Left hindlimb (tissue), 1 donor: ENCODE data around the gene SMTNL1.

Source experiments
- DNase-seq: peaks from one replicate; pipeline ENCODE4 v3.0.0-alpha.2; 2018

Gene SMTNL1

DNA sequence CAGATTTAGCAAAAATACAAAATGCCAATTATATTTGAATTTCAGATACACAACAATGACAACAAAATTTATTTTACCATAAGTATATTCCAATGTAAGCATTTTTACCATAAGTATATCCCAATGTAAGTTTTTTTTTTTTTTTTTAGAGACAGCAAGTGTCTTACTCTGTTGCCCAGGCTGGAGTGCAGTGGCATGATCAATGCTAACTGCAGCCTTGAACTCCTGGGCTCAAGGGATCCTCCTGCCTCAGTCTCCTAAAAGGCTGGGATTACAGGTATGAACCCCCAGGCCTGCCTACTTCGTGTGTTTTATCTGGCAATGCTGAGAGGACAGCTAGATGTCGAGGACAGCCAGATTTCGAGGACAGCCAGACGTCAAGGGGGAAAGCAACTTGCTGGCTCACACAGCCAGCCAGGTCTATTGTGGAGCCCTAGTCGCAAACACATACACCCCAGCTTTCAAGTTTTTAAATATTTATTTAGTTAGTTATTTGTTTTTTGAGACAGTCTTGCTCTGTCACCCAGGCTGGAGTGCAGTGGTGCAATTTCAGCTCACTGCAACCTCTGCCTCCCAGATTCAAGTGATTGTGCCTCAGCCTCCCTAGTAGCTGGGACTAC is 59.0 kb downstream of the SMTNL1 start:
- no peak for DNase-seq

DNA sequence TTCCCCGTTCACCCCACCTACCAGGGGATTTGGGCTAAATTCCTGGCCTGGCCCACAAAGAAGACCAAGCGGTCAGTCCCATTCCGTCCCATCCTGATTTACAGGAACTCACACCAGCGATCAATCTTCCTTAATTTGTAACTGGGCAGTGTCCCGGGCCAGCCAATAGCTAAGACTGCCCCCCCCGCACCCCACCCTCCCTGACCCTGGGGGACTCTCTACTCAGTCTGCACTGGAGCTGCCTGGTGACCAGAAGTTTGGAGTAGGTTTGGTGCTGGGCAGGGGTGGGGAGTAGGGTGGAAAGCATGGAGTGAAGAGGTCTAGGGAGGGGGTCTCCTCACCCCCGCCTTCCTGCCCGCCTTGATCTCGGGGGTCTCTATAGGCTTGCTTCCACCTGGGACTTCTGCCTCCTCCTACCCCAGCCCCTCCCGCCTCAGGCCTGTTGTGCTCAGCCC is 60.1 kb downstream of the SMTNL1 start, which contains the start of gene SERPING1:
Gene SERPING1 (plus strand): TSS at position 225 of the 455 bp plus-strand sequence. CDS start 586 bp downstream, outside the sequence.
- peak; percentile 71 for DNase-seq

DNA sequence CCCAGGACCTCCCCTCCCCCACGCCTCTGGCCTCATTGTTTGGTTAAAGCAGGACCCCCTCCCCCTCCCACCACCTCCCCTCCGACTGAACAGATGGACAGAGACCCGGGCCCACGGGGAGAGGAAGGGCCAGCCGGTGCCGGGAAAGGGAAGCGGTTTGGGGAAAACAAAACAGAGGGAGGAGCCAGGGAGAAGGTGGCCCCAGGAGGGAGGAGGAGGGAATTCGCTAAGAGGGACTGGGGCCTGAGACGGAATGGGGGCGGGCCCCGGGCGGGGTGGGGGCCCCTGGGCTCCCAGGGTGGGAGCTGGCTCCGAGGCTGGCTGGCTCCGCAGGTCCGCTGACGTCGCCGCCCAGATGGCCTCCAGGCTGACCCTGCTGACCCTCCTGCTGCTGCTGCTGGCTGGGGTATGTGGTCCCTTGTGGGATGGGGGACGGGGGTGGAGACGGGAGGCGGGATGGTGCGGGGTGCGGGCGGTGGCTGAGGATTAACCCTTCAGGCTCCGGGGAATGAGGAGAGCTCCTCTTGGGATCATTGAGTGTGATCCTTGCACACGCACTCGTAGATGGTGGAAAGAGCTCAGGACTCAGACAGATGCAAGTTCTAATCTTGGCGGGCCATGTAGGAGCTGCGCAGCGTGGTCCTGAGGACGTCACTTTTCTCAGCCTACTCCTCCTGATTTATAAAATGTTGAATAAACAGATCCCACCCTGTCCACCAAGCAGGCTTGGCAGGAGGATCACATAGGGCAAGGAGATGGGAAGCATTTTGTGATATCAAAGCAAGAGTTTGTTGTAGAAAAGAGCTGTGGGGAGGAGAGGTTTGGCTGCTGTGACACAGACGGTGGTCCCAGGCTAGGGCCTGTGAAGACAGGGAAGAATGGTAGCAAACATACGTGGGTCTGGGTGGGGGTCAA is 60.8 kb downstream of the SMTNL1 start:
- DNase-seq, result peak; percentile 87

DNA sequence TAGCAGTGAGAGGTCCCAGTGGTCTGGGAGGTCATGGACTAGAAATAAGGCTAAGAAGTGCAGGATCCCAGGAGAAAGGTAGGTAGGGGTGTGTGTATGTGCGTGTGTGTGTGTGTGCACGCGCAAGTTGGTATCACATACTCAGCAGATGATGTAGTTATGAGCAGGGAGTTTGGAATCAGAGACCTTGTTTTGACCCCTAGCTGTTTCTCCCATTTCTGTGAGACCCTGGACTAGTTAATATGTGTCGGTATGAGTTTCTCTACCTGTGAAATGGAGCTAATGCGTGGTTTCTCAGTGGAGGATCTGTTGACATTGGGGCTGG is 61.4 kb downstream of the SMTNL1 start:
- no peak for DNase-seq

DNA sequence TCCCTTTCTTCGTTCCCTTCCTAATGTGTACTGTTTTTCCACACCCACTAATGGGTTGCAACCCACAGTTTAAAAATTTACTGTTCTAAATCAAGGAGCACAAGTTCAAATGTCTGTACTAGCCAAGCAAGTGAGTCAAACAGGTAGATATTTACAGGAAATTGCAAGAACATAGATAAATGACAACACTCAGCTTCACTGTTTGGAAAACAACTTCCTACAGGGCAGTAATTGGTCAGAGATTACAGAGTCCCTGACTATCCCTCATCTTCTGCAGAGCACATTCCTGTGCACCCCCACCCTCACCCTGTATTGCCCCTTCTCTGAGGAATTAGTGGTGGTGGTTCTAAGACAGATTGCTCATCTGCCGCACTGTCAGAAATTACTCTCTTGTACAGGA is 62.0 kb downstream of the SMTNL1 start:
- DNase-seq, result no peak
